Pancreas (tissue), 10 donors: Measurements from ENCODE around the gene C16orf96. TPM values are rescaled to one million over a fixed set of nuclear protein-coding genes. Genes with fewer than 3 reads are reported as not detected.

Experiments used
- ATAC-seq, 4 donors: fragments of 200-7000 bp; cut with Tn5 transposase; one replicate each; pipeline versions ENCODE4 v1.8.0 to v1.9.1; 2020; ENCODE audit warnings: mild to moderate bottlenecking in 4 of 4, moderate library complexity in 4 of 4
- DNase-seq, 6 donors: peaks; one replicate each; pipeline ENCODE4 v3.0.0-alpha.2; 2020
- FAIRE-seq: peaks from 2 replicates; lab custom pipeline; 2012; peaks lifted over from hg19 to GRCh38; lab: Jason Lieb, UNC
- H3K27ac ChIP-seq, 4 donors: fragments of 200-600 bp; sonication (generic); 1 replicate in 3 of 4; 2 replicates in 1 of 4; pipeline versions ENCODE4 v1.5.0 to v1.8.0; 2020
- H3K27me3 ChIP-seq, 4 donors: fragments of 200-600 bp; one replicate each; pipeline ENCODE4 v1.8.0; 2021
- H3K36me3 ChIP-seq, 3 donors: fragments of 200-600 bp; sonication (generic) in 1 of 3; one replicate each; pipeline versions ENCODE4 v1.5.0 to v1.8.0; 2020 to 2021
- H3K4me1 ChIP-seq, 3 donors: fragments of 200-600 bp; one replicate each; pipeline ENCODE4 v1.8.0; 2021
- H3K4me3 ChIP-seq, 4 donors: fragments of 200-600 bp; sonication (generic) in 2 of 4; one replicate each; pipeline versions ENCODE4 v1.5.0 to v1.8.0; 2020 to 2021
- H3K9me3 ChIP-seq, 4 donors: fragments of 200-600 bp; one replicate each; pipeline ENCODE4 v1.8.0; 2021
- CTCF ChIP-seq, 4 donors: fragments of 200-600 bp; sonication (generic) in 3 of 4; IDR thresholded peaks; one replicate each; pipeline versions ENCODE4 v1.5.0 to v1.8.0; 2021; ENCODE audit warnings: antibody characterized with exemption in 4 of 4
- WGBS, 2 donors: extraction: QIAGEN DNeasy Blood & Tissue Kit; methylation state at CpG; one replicate each; pipeline ENCODE4 v1.1.7; 2013; 5-methylcytosine and 5-hydroxymethylcytosine counted together
- intact Hi-C, 3 donors: fragments of 100-400 bp; cut with DNase I; formaldehyde crosslinking; loops; one replicate each; pipeline versions ENCODE4 v1.11.1 to v1.14.2; 2022
- polyA plus RNA-seq, 2 donors: library from polyadenylated mRNA; stranded (reverse); fragments of 200-250 nt; gene quantifications; one replicate each; pipeline ENCODE4 v1.2.3, GENCODE V29; 2013
- total RNA-seq, 6 donors: library from RNA; stranded (reverse); fragmentation: NEBNext Ultra II Directional in 4 of 6; extraction: Animal tissue kit (Norgen Biotek cat#: 25700) in 4 of 6; gene quantifications; one replicate each; pipeline versions ENCODE4 v1.2.1 to v1.2.4, GENCODE V29; 2021 to 2023
- donor health status: healthy with polysubstance abuse.
- donor health status: DM: no; HTN: no; CAD: no; lungs with moderate emphysema.
- donor health status: DM: no; HTN: no; CAD: no.
- donor health status: control.
- donor health status: control.
- donor health status: Bipolar disorder and iron deficiency.
- donor health status: DM: yes; HTN: yes; CAD: no.
- donor health status: DM: no; HTN: no; CAD: no.
- donor health status: DM: no; HTN: no; CAD: no.
- donor health status: DM: yes; HTN: yes; CAD: no.

The C16orf96 gene
- total and polyA plus RNA-seq, 8 donors, result 0.28 to 0.47 (median 0.31) TPM

- H3K27me3 ChIP-seq, result no peaks in the 10 kb centered on the region
- ATAC-seq (peak; percentile 87 to 94 (median 90)), DNase-seq (peak; percentile 96 to 99 (median 98)), FAIRE-seq (peak; percentile 72)
- no peak for TF ChIP-seq CTCF (IDR thresholded peaks at IDR 0.05)
- peak within 1 kb of the TSS; percentile 84 to 95 (median 91) for H3K4me3 ChIP-seq
- peak within 1 kb of the TSS; percentile 84 to 92 (median 89) for H3K27ac ChIP-seq
- H3K36me3 ChIP-seq, result no peaks in the 10 kb centered on the region
- peaks cover 0 to 11% (median 8%) of the 10 kb centered on the region in 3 donors for H3K4me1 ChIP-seq
- intact Hi-C loops, result no loop called here
- no peaks in the 10 kb centered on the region for H3K9me3 ChIP-seq
- WGBS, 2 donors, result 5 to 6% methylated on average over 51 to 67 of the region's 67 CpGs
These were observed 17.5 kb upstream of the C16orf96 start, which contains the start of gene CDIP1 for GRCh38 chr16:4538350-4539235. Gene CDIP1 (minus strand): TSS chr16:4538773. CDS start chr16:4514130, 24,643 bp downstream.

GRCh38 chr16:4539716-4540284 lies 16.3 kb upstream of the C16orf96 start:
- no peak for TF ChIP-seq CTCF (IDR thresholded peaks at IDR 0.05)
- no peak for DNase-seq
- Histone ChIP-seq H3K27ac (no peak overlapping the region), H3K9me3 (no peaks in the 10 kb centered on the region), H3K36me3 (no peaks in the 10 kb centered on the region), H3K27me3 (no peaks in the 10 kb centered on the region), H3K4me1 (peaks cover 0 to 11% (median 8%) of the 10 kb centered on the region in 3 donors), H3K4me3 (no peak overlapping the region)
- no peak for FAIRE-seq
- intact Hi-C loops, result no loop called here
- WGBS, 2 donors, result 97 to 100% methylated on average over 2 of the region's 2 CpGs
- no peak for ATAC-seq

- WGBS, 2 donors, result 64 to 75% methylated on average over 8 of the region's 8 CpGs
- FAIRE-seq (no peak), DNase-seq (peak in 1 of 6 donors; percentile 52), ATAC-seq (peak in 1 of 4 donors; percentile 9)
- Histone ChIP-seq H3K27ac (no peak overlapping the region), H3K4me3 (no peak overlapping the region), H3K27me3 (no peaks in the 10 kb centered on the region), H3K36me3 (no peaks in the 10 kb centered on the region), H3K4me1 (no peaks in the 10 kb centered on the region), H3K9me3 (no peaks in the 10 kb centered on the region)
- intact Hi-C loops, result no loop called here
- TF ChIP-seq CTCF (IDR thresholded peaks at IDR 0.05), result no peak
These were observed 11.7 kb upstream of the C16orf96 start for GRCh38 chr16:4544473-4544872.

- H3K4me1 ChIP-seq, result no peaks in the 10 kb centered on the region
- no peaks in the 10 kb centered on the region for H3K9me3 ChIP-seq
- 66 to 67% methylated on average over 13 of the region's 13 CpGs for WGBS, 2 donors
- DNase-seq, result no peak
- H3K27me3 ChIP-seq, result no peaks in the 10 kb centered on the region
- no peaks in the 10 kb centered on the region for H3K36me3 ChIP-seq
- H3K4me3 ChIP-seq, result no peak overlapping the region
- ATAC-seq, result peak; percentile 7 to 33 (median 20)
- no peak for FAIRE-seq
- intact Hi-C loops, result loop anchor here in 1 of 3 donors (5.0 kb wide), 1 partner anchor 36 kb away; no protein-coding TSS in a partner anchor
- TF ChIP-seq CTCF (IDR thresholded peaks at IDR 0.05), result no peak
- H3K27ac ChIP-seq, result no peak overlapping the region
These were observed 8.0 kb upstream of the C16orf96 start for GRCh38 chr16:4548124-4548523.
